ENCODE measurements around the gene USP3. TPM values are rescaled to one million over a fixed set of nuclear protein-coding genes. Genes with fewer than 3 reads are reported as not detected.
A peak's percentile ranks its signal among the peaks of the same experiment; 100 is the strongest.

Gene USP3
- total and polyA plus RNA-seq, 2 donors (not counting 1 experiment from before 2014, with no cell fraction given) = 43.4 to 152 TPM

GRCh38 chr15:63503739-63504246 is 600 bp upstream of the USP3 start:
- intact Hi-C loops (cut with micrococcal nuclease) = loop anchor here (1.0 to 5.0 kb wide), 5 partner anchors 16 to 589 kb away; partner anchors contain the start of gene CIAO2A
- Histone ChIP-seq H3K27me3 (replicated peaks in 1 of 4; ENCODE audit: control extremely low read depth in 1 of 4, control insufficient read depth in 3 of 4, insufficient read depth in 4 of 4, low read length in 3 of 4) (no peaks in the 10 kb centered on the region), H3K79me2 (ENCODE audit: control insufficient read depth, insufficient read depth, low read length) (peaks cover 37% of the 10 kb centered on the region), H3K4me1 (ENCODE audit: control insufficient read depth in 2 of 2, insufficient read depth in 2 of 2, low read length in 2 of 2) (peaks cover 73 to 77% of the 10 kb centered on the region in 2 donors), H3K27ac (ENCODE audit: low read length in 2 of 2) (peak overlapping the region; percentile 99), H3K9me3 (ENCODE audit: control extremely low read depth in 1 of 3, control insufficient read depth in 2 of 3, insufficient read depth in 1 of 3, low read length in 2 of 3) (peaks cover 0 to 6% (median 2%) of the 10 kb centered on the region in 3 donors), H3K9ac (ENCODE audit: low read length) (peak overlapping the region; percentile 95), H3K4me3 (ENCODE audit: control extremely low read depth in 1 of 5, extremely low read depth in 1 of 5, insufficient read depth in 1 of 5, low read depth in 2 of 5, low read length in 4 of 5) (peak overlapping the region; percentile 71 to 88 (median 78)), H3K36me3 (replicated peaks in 1 of 2; ENCODE audit: control extremely low read depth in 1 of 2, control insufficient read depth in 1 of 2, extremely low read depth in 1 of 2, insufficient read depth in 2 of 2, low read length in 1 of 2) (no peaks in the 10 kb centered on the region), H2AFZ (ENCODE audit: insufficient read depth, low read depth, low read length, poor library complexity, severe bottlenecking) (peak overlapping the region; percentile 55), H3K4me2 (replicated peaks; ENCODE audit: low read depth, low read length, poor library complexity, severe bottlenecking) (peak overlapping the region; percentile 94), H4K20me1 (ENCODE audit: control insufficient read depth, insufficient read depth, low read length, poor library complexity, severe bottlenecking) (peaks cover 18% of the 10 kb centered on the region)
- TF ChIP-seq CTCF (IDR thresholded peaks at IDR 0.05) (no peak), EZH2 (IDR thresholded peaks at IDR 0.05; ENCODE audit: borderline replicate concordance, insufficient read depth, low read depth, low read length, poor library complexity, severe bottlenecking) (no peak)
- H3K9me3 Mint-ChIP-seq (ENCODE audit: insufficient read depth) = no peaks in the 10 kb centered on the region
- peak; percentile 36 for ATAC-seq (ENCODE audit: low read depth)
- ChIA-PET POLR2A (interaction anchor here (0.6 to 6.4 kb wide), 10 partner anchors 7 to 205 kb away, joined by 3 to 172 read pairs (median 16); no protein-coding TSS in a partner anchor), CTCF (interaction anchor here (1.1 to 8.8 kb wide), 10 partner anchors 8 to 96 kb away, joined by 3 to 148 read pairs (median 38); no protein-coding TSS in a partner anchor)
- no peaks in the 10 kb centered on the region for H3K27me3 Mint-ChIP-seq
- under 1% methylated on average over 27 of the region's 28 CpGs for WGBS (ENCODE audit: insufficient coverage)
- H3K27ac Mint-ChIP-seq = peak overlapping the region; percentile 100
- H3K4me3 Mint-ChIP-seq = peak overlapping the region; percentile 95
- DNase-seq = peak; percentile 92
- H3K4me1 Mint-ChIP-seq = peaks cover 79% of the 10 kb centered on the region

All from B cell (primary cell).